ENCODE data around the gene RFXANK. TPM values are rescaled to one million over a fixed set of nuclear protein-coding genes. Genes with fewer than 3 reads are reported as not detected.
"Not testable (repeated sequence)": the region's sequence is repeated elsewhere in the genome, so short reads cannot be mapped to it uniquely, and the experiment has no call there.

The RFXANK gene
- total RNA-seq, 4 donors from 2014 or later = 24.4 to 60.2 (median 53.8) TPM

DNA sequence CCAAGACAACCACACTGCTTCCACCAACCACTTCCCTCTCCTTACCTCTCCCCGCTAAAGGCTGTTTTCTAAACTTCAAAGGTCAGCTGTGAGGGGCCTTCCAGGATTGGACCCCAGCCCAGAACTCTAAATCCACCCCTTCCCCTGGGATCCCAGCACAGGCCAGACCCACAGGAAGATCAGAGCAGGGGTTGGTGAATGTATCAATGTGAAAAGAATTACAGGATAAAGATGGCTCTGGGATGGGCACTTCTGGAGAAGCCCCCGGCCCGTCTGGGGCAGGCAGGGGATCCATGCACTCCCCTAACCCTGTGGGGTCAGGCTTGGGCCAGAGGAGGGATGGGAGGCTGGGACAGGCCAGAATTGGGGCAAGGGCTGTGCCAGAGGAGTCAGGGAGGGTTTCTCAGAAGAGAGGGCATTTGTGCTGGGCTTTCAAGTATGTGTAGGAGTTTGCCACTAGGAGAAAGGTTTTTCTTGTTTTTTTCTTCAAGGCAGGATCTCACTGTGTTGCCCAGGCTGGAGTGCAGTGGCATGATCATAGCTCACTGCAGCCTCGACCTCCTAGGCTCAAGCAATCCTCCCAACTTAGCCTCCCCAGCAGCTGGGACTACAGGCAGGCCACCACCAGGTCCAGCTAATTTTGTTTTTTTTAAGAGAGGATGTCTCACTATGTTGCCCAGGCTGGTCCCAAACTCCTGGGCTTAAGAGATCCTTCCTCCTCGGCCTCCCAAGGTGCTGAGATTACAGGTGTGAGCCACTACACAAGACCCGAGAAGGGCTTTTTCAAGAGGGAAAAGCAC is 21.0 kb upstream of the RFXANK start:
- H3K4me1 ChIP-seq = peaks cover 0 to 6% of the 10 kb centered on the region in 2 donors
- H3K27ac ChIP-seq = no peak overlapping the region
- no peaks in the 10 kb centered on the region for H3K9me3 ChIP-seq
- TF ChIP-seq, protein P1, sequence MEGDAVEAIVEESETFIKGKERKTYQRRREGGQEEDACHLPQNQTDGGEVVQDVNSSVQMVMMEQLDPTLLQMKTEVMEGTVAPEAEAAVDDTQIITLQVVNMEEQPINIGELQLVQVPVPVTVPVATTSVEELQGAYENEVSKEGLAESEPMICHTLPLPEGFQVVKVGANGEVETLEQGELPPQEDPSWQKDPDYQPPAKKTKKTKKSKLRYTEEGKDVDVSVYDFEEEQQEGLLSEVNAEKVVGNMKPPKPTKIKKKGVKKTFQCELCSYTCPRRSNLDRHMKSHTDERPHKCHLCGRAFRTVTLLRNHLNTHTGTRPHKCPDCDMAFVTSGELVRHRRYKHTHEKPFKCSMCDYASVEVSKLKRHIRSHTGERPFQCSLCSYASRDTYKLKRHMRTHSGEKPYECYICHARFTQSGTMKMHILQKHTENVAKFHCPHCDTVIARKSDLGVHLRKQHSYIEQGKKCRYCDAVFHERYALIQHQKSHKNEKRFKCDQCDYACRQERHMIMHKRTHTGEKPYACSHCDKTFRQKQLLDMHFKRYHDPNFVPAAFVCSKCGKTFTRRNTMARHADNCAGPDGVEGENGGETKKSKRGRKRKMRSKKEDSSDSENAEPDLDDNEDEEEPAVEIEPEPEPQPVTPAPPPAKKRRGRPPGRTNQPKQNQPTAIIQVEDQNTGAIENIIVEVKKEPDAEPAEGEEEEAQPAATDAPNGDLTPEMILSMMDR (IDR thresholded peaks at IDR 0.05) = no peak
- no peak for TF ChIP-seq POLR2A (IDR thresholded peaks at IDR 0.05)
- no peak overlapping the region for H3K4me3 ChIP-seq
- intact Hi-C loops (cut with DNase I; ENCODE audit: low total_unique reads) = no loop called here
- H3K36me3 ChIP-seq = no peaks in the 10 kb centered on the region
- H3K27me3 ChIP-seq = no peaks in the 10 kb centered on the region
- no peak for DNase-seq

DNA sequence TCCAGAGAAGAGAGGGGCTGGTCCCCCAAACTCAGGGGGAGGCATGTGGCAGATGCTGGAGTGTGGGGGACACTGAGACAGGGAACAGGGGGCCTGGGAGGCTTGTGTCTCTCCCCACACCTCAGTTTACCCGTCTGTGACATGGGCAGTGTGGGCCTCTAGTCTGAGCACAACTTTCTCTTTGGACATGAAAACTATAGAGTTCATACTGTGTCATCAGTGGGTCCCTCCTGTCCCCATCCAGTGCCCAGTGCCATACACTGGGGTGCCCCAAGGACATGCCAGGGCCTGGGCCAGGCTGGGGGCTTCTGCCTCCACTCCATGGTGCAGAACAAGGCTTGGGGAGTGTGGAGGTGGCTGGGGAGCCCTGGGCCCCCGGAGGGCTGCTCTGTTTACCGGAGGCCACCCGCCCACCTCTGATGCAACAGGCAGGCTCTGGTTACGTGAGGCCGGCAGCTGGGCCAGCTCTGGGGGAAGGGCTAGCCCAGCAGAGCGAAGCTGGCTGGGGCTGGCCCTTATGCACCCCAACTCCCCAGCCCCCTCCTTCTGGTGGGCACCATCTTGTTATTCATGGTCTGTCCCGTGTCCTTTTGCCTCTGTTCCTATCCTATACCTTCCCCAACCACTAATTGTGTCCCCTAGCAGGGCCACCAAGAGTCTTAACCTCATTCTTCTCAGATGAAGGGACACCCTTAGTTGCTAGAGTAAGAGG is 20.1 kb upstream of the RFXANK start:
- TF ChIP-seq POLR2A (IDR thresholded peaks at IDR 0.05) = no peak
- TF ChIP-seq, protein P1 (IDR thresholded peaks at IDR 0.05) = no peak
- Histone ChIP-seq H3K27me3 (no peaks in the 10 kb centered on the region), H3K4me1 (peaks cover 0 to 6% of the 10 kb centered on the region in 2 donors), H3K4me3 (no peak overlapping the region), H3K36me3 (no peaks in the 10 kb centered on the region), H3K27ac (no peak overlapping the region), H3K9me3 (no peaks in the 10 kb centered on the region)
- DNase-seq = no peak
- intact Hi-C loops (cut with DNase I; ENCODE audit: low total_unique reads) = no loop called here

DNA sequence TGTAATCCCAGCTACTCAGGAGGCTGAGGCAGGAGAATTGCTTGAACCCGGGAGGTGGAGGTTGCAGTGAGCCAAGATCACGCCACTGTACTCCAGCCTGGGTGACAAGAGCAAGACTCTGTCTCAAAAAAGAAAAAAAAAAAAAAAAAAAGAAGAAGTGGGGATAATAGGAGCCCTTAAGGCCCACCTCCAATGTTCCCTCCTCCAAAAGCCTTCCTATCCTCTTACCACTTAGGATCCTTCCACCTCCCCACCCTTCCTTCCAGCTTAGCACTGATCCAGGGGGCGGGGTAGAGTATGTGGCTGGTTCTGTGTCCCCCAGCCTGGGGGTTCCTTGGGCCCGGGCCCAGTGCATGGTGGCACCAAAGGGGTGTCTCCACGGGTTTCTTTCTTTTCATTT is 18.8 kb upstream of the RFXANK start:
- H3K4me3 ChIP-seq; H3K4me1 ChIP-seq; H3K9me3 ChIP-seq; H3K36me3 ChIP-seq; H3K27ac ChIP-seq; intact Hi-C loops (cut with DNase I; ENCODE audit: low total_unique reads); H3K27me3 ChIP-seq; DNase-seq: not testable (repeated sequence)

DNA sequence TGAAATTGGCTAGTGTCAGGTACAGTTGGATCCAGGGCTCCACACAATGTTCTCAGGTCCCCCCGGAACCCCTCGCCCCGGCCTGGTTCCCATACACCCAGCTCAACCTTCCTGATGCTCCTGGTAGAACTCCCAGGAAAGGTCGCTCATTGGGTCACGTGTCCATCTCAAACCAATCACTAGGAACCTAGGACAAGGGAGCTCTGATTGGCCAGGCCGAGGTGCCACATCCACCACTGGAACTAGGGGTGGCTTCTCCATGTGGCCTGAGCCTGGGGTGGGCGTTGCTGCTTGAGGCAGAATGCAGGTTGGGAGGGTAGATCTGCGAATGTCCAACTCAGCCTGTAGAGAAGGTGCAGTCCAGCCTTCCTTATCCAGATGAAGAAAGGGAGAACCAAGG is 15.1 kb upstream of the RFXANK start:
- Histone ChIP-seq H3K27me3 (no peaks in the 10 kb centered on the region), H3K4me3 (no peak overlapping the region), H3K36me3 (no peaks in the 10 kb centered on the region), H3K4me1 (no peaks in the 10 kb centered on the region), H3K27ac (no peak overlapping the region), H3K9me3 (no peaks in the 10 kb centered on the region)
- DNase-seq = no peak
- TF ChIP-seq, protein P1 (IDR thresholded peaks at IDR 0.05) = no peak
- TF ChIP-seq POLR2A (IDR thresholded peaks at IDR 0.05) = no peak
- intact Hi-C loops (cut with DNase I; ENCODE audit: low total_unique reads) = no loop called here

DNA sequence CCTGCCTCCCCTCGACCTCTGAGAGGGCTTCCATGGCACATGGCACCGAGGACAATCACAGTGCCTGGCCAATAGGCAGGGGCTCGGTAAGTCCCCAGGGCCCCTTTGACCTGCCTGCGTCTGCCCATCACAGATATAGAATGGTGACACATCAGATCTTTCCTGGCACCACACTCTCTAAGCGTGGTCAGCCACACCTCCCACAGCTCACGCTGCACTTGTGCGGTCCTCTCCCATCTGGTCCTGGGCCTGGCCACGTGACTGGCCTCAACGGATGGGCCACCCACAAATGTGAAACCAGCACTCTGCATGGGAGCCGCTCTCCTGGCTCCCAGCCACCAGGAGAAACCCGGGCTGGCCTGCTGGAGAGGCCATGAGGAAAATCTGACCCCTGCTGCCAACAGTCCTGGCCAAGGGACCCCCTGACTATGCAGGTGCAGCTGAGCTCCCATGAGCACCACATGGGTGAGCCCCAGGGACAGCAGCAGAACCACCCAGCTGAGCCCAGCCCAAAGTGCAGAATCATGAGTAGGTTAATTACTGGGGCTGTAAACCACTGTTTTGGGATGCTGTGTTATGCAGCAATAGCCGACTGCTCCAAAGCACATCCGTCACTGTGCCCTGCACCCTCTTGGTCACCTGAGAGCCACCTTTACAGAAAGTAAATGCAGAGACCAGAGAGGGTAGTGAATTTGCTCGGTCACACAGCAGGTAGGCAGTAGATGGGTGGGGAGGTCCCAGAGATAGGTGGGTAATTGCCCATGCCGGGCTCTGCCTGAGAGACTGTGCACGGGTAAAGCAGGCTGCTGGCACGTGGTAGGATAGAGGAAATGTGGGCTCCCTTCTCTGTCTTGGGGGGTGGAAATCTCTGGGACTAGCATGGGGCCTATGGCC is 12.3 kb upstream of the RFXANK start:
- Histone ChIP-seq H3K4me3 (no peak overlapping the region), H3K4me1 (no peaks in the 10 kb centered on the region), H3K9me3 (no peaks in the 10 kb centered on the region), H3K27ac (no peak overlapping the region), H3K36me3 (no peaks in the 10 kb centered on the region), H3K27me3 (no peaks in the 10 kb centered on the region)
- DNase-seq = no peak
- TF ChIP-seq, protein P1 (IDR thresholded peaks at IDR 0.05) = no peak
- no peak for TF ChIP-seq POLR2A (IDR thresholded peaks at IDR 0.05)
- intact Hi-C loops (cut with DNase I; ENCODE audit: low total_unique reads) = no loop called here
